HepG2 (cell line): ENCODE results near the gene ZNF771. TPM values are rescaled to one million over a fixed set of nuclear protein-coding genes. Genes with fewer than 3 reads are reported as not detected.

Source experiments
- AGO2 ChIP-seq: fragments of 200-400 bp; formaldehyde crosslinking; optimal IDR thresholded peaks from 2 replicates; pipeline ENCODE3; 2017; ENCODE audit warnings: mild to moderate bottlenecking, low read depth, low read length, moderate library complexity
- CBX1 ChIP-seq: IDR thresholded peaks from one replicate; pipeline ENCODE4 v1.6.1; 2016; ENCODE audit warnings: antibody characterized with exemption, low read depth
- CERS6 ChIP-seq: sonication (generic); formaldehyde crosslinking; IDR thresholded peaks from 2 replicates; pipeline ENCODE4 v1.5.0; 2020; ENCODE audit warnings: missing genetic modification reagents
- CREM ChIP-seq, 2 experiments: sonication (generic) in 1 of 2; formaldehyde crosslinking in 1 of 2; IDR thresholded peaks; 2 replicates each; pipeline versions ENCODE4 v1.4.0 to v1.6.1; 2016 to 2020; ENCODE audit warnings: antibody characterized with exemption in 1 of 2, mild to moderate bottlenecking in 1 of 2, missing genetic modification reagents in 1 of 2
- DMAP1 ChIP-seq: IDR thresholded peaks from 2 replicates; pipeline ENCODE4 v1.6.1; 2016
- DNMT1 ChIP-seq: sonication (generic); formaldehyde crosslinking; IDR thresholded peaks from 2 replicates; pipeline ENCODE4 v1.5.1; 2020; ENCODE audit warnings: mild to moderate bottlenecking, missing genetic modification reagents
- MBNL3 ChIP-seq: fragments of 250-450 bp; sonication (Bioruptor Pico); conservative IDR thresholded peaks from 2 replicates; pipeline ENCODE4 v1.8.0; 2022; ENCODE audit warnings: mild to moderate bottlenecking, inconsistent platforms
- MIER2 ChIP-seq: IDR thresholded peaks from 2 replicates; pipeline ENCODE4 v1.6.1; 2016; ENCODE audit warnings: missing biosample characterization, missing genetic modification reagents
- MTA1 ChIP-seq: sonication (generic); formaldehyde crosslinking; IDR thresholded peaks from 2 replicates; pipeline ENCODE4 v1.4.0; 2020; ENCODE audit warnings: missing genetic modification reagents, mild to moderate bottlenecking, borderline replicate concordance
- MXD1 ChIP-seq: sonication (generic); formaldehyde crosslinking; IDR thresholded peaks from 2 replicates; pipeline ENCODE4 v1.4.0; 2020; ENCODE audit warnings: mild to moderate bottlenecking, missing genetic modification reagents
- NCOA2 ChIP-seq: sonication (generic); formaldehyde crosslinking; IDR thresholded peaks from 2 replicates; pipeline ENCODE4 v1.8.0; 2022; ENCODE audit warnings: inconsistent platforms
- PHF21A ChIP-seq: sonication (generic); formaldehyde crosslinking; IDR thresholded peaks from 2 replicates; pipeline ENCODE4 v1.5.0; 2020; ENCODE audit warnings: mild to moderate bottlenecking, missing genetic modification reagents
- RXRB ChIP-seq: IDR thresholded peaks from 2 replicates; pipeline ENCODE4 v1.6.1; 2016; ENCODE audit warnings: borderline replicate concordance, missing genetic modification reagents, missing compliant biosample characterization
- SIN3A ChIP-seq: IDR thresholded peaks from 2 replicates; pipeline ENCODE4 v1.6.1; 2011; ENCODE audit warnings: low read depth, mild to moderate bottlenecking, control low read depth, low read length, borderline replicate concordance
- TBX3 ChIP-seq: fragments of 450-650 bp; IDR thresholded peaks from 2 replicates; pipeline ENCODE4 v1.6.1; 2017; ENCODE audit warnings: antibody characterized with exemption, mild to moderate bottlenecking, inconsistent platforms, borderline replicate concordance
- TRIM22 ChIP-seq: fragments of 450-650 bp; IDR thresholded peaks from 2 replicates; pipeline ENCODE4 v1.6.1; 2017
- ZC3H4 ChIP-seq: sonication (generic); formaldehyde crosslinking; IDR thresholded peaks from 2 replicates; pipeline ENCODE4 v1.4.0; 2020; ENCODE audit warnings: missing genetic modification reagents, borderline replicate concordance
- ZFP36L2 ChIP-seq: sonication (generic); formaldehyde crosslinking; IDR thresholded peaks from 2 replicates; pipeline ENCODE4 v1.4.0; 2020; ENCODE audit warnings: missing genetic modification reagents
- ZNF124 ChIP-seq: sonication (generic); formaldehyde crosslinking; IDR thresholded peaks from 2 replicates; pipeline ENCODE4 v1.4.0; 2020; ENCODE audit warnings: missing genetic modification reagents
- ZNF138 ChIP-seq: sonication (generic); formaldehyde crosslinking; IDR thresholded peaks from 2 replicates; pipeline ENCODE4 v1.5.0; 2020; ENCODE audit warnings: mild to moderate bottlenecking, low read depth, missing genetic modification reagents
- ZNF232 ChIP-seq: sonication (generic); formaldehyde crosslinking; IDR thresholded peaks from 2 replicates; pipeline ENCODE4 v1.4.0; 2020; ENCODE audit warnings: missing genetic modification reagents, borderline replicate concordance
- ZNF235 ChIP-seq: sonication (generic); formaldehyde crosslinking; IDR thresholded peaks from 2 replicates; pipeline ENCODE4 v1.8.1; 2023; ENCODE audit warnings: mild to moderate bottlenecking, missing genetic modification reagents, borderline replicate concordance
- ZNF354B ChIP-seq: sonication (generic); formaldehyde crosslinking; IDR thresholded peaks from 2 replicates; pipeline ENCODE4 v1.8.0; 2022; ENCODE audit warnings: mild to moderate bottlenecking, missing genetic modification reagents
- ZNF451 ChIP-seq: sonication (generic); formaldehyde crosslinking; IDR thresholded peaks from 2 replicates; pipeline ENCODE4 v1.5.0; 2020; ENCODE audit warnings: mild to moderate bottlenecking, missing genetic modification reagents
- ZNF484 ChIP-seq: sonication (generic); formaldehyde crosslinking; IDR thresholded peaks from 2 replicates; pipeline ENCODE4 v1.5.1; 2020; ENCODE audit warnings: mild to moderate bottlenecking, low read depth, missing genetic modification reagents, borderline replicate concordance
- ZNF549 ChIP-seq: sonication (generic); formaldehyde crosslinking; IDR thresholded peaks from 2 replicates; pipeline ENCODE4 v1.5.0; 2020; ENCODE audit warnings: missing genetic modification reagents
- ZNF577 ChIP-seq: sonication (generic); formaldehyde crosslinking; IDR thresholded peaks from 2 replicates; pipeline ENCODE4 v1.4.0; 2020; ENCODE audit warnings: mild to moderate bottlenecking, low read depth, missing genetic modification reagents, borderline replicate concordance
- ZSCAN9 ChIP-seq: IDR thresholded peaks from 2 replicates; pipeline ENCODE4 v1.6.1; 2016; ENCODE audit warnings: borderline replicate concordance
- polyA plus RNA-seq, 8 experiments: library from polyadenylated mRNA; depleted of rRNA in 3 of 8; stranded (reverse) in 7 of 8; unstranded in 1 of 8; fragments of >200 nt; fragmentation: Illumina TruSeq in 4 of 8; extraction: Trizol in 4 of 8; gene quantifications; 2 replicates each; pipeline versions ENCODE4 v1.2.1 to v1.2.3, GENCODE V29; 2011 to 2016; ENCODE audit warnings: low read depth in 4 of 8, missing spikeins in 1 of 8, mixed read lengths in 1 of 8; ENCODE audit not compliant: insufficient read depth in 1 of 8
- total RNA-seq, 5 experiments: library from RNA; depleted of rRNA; stranded (reverse); fragments of >200 nt; fragmentation: Illumina TruSeq; extraction: Trizol; gene quantifications; 2 replicates each; pipeline ENCODE4 v1.2.3, GENCODE V29; 2016; ENCODE audit warnings: low read depth in 1 of 5

ZNF771 gene
- total and polyA plus RNA-seq, 2 of the 13 experiments (the other 11 are each of a cell fraction or from before 2014, with no cell fraction given): 5.0 to 11.8 TPM

GRCh38 chr16:30445408-30446202 lies 38.2 kb downstream of the ZNF771 start, which contains the start of gene SEPHS2 (continued):
- TF ChIP-seq TBX3 (peak; percentile 48; the same call in 1 of the 2 replicates), ZSCAN9 (no peak; the same call in 1 of the 2 replicates), MXD1 (CRISPR knock-in tag) (peak; percentile 89; the same call in 1 of the 2 replicates), MIER2 (CRISPR knock-in tag) (no peak), ZNF138 (CRISPR knock-in tag) (no peak; the same call in 1 of the 2 replicates), ZNF577 (CRISPR knock-in tag) (no peak), SIN3A (peak; percentile 76; the same call in 1 of the 2 replicates), PHF21A (CRISPR knock-in tag) (peak; percentile 66; the same call in 1 of the 2 replicates), MTA1 (CRISPR knock-in tag) (no peak), AGO2 (peak; percentile 97), RXRB (CRISPR knock-in tag) (peak; percentile 60; the same call in 1 of the 2 replicates), ZNF235 (CRISPR knock-in tag) (no peak; the same call in 1 of the 2 replicates), MBNL3 (no peak), CREM (IDR thresholded peaks at IDR 0.05) (peak; percentile 59), CREM (CRISPR knock-in tag; IDR thresholded peaks at IDR 0.05) (no peak), ZNF354B (CRISPR knock-in tag) (0 out of 2 replicates have a peak, but pooled peaks have one; percentile 65), ZNF484 (CRISPR knock-in tag) (no peak), ZNF549 (CRISPR knock-in tag) (no peak), ZC3H4 (no peak), ZNF232 (CRISPR knock-in tag) (peak; percentile 52; the same call in 1 of the 2 replicates), CERS6 (CRISPR knock-in tag) (no peak), ZFP36L2 (CRISPR knock-in tag) (no peak), NCOA2 (peak; percentile 46; the same call in 1 of the 2 replicates), TRIM22 (no peak), CBX1 (no peak), DMAP1 (CRISPR knock-in tag) (peak; percentile 57; the same call in 1 of the 2 replicates), DNMT1 (CRISPR knock-in tag) (no peak), ZNF124 (CRISPR knock-in tag) (no peak), ZNF451 (CRISPR knock-in tag) (no peak)
